Endothelial cell of umbilical vein (primary cell): Measurements from ENCODE around the gene ALG1L2. TPM values are rescaled to one million over a fixed set of nuclear protein-coding genes. Genes with fewer than 3 reads are reported as not detected.
"Not testable (repeated sequence)": the region's sequence is repeated elsewhere in the genome, so short reads cannot be mapped to it uniquely, and the experiment has no call there.

Experiments
- BruUV-seq: library from RNA; stranded (reverse); fragments of 400-500 nt; replicated peaks from 2 replicates; lab custom pipeline; 2021; lab: Mats Ljungman, UMichigan
- CTCF ChIA-PET: fragments of 300-600, 350-600 bp; sonication (Branson Sonifier 250); formaldehyde crosslinking; loops from one replicate; lab custom pipeline; 2021; ENCODE audit warnings: antibody characterized with exemption, inconsistent platforms; lab: Charles Lee
- POLR2A ChIA-PET: fragments of 300-600, 350-600 bp; sonication (Branson Sonifier 250); formaldehyde crosslinking; loops from one replicate; lab custom pipeline; 2021; ENCODE audit warnings: antibody characterized with exemption, inconsistent platforms; lab: Charles Lee
- DNase-seq: peaks from one replicate; pipeline ENCODE4 v3.0.0-alpha.2; 2011; ENCODE audit warnings: low read depth, low spot score
- FAIRE-seq: peaks from 2 replicates; lab custom pipeline; 2011; peaks lifted over from hg19 to GRCh38; lab: Jason Lieb, UNC
- H2AFZ ChIP-seq: 2 replicates; pipeline ENCODE4 v1.6.0; 2012; ENCODE audit warnings: low read depth, low read length, control low read depth, inconsistent platforms
- H3K27ac ChIP-seq: 2 replicates; pipeline ENCODE4 v1.5.1; 2011; ENCODE audit warnings: low read depth, mild to moderate bottlenecking, control low read depth, low read length, moderate library complexity; ENCODE audit not compliant: insufficient read depth
- H3K27me3 ChIP-seq, 2 experiments: 2 replicates each; pipeline versions ENCODE4 v1.6.0 to v1.6.1; 2011; ENCODE audit warnings: low read length in 2 of 2, mixed read lengths in 1 of 2; ENCODE audit not compliant: control insufficient read depth in 2 of 2, insufficient read depth in 2 of 2
- H3K36me3 ChIP-seq, 2 experiments: 2 replicates in 1 of 2; 3 replicates in 1 of 2; pipeline ENCODE4 v1.5.1; 2011; ENCODE audit warnings: low read length in 2 of 2, mild to moderate bottlenecking in 1 of 2, moderate library complexity in 1 of 2; ENCODE audit not compliant: control insufficient read depth in 2 of 2, insufficient read depth in 2 of 2; ENCODE audit errors: extremely low read depth in 1 of 2
- H3K4me1 ChIP-seq: 3 replicates; pipeline ENCODE4 v1.5.1; 2011; ENCODE audit warnings: mild to moderate bottlenecking, low read length; ENCODE audit not compliant: control insufficient read depth, insufficient read depth; ENCODE audit errors: extremely low read depth
- H3K4me2 ChIP-seq: 2 replicates; pipeline ENCODE4 v1.6.1; 2011; ENCODE audit warnings: low read length, control low read depth, mixed read lengths; ENCODE audit not compliant: insufficient read depth
- H3K4me3 ChIP-seq, 3 experiments: fragments of 200-600 bp in 1 of 3; sonication (generic), shearing (Covaris generic) in 1 of 3; replicated peaks in 1 of 3; 2 replicates each; pipeline ENCODE4 v1.5.1; 2011 to 2016; ENCODE audit warnings: control low read depth in 3 of 3, low read length in 3 of 3, mild to moderate bottlenecking in 2 of 3, inconsistent platforms in 1 of 3, low read depth in 1 of 3, moderate library complexity in 1 of 3; ENCODE audit not compliant: insufficient read depth in 1 of 3
- H3K79me2 ChIP-seq: 2 replicates; pipeline ENCODE4 v1.6.0; 2012; ENCODE audit warnings: low read length, inconsistent platforms; ENCODE audit not compliant: control insufficient read depth, insufficient read depth
- H3K9ac ChIP-seq: replicated peaks from 2 replicates; pipeline ENCODE3; 2011; ENCODE audit warnings: low read length, control low read depth; ENCODE audit not compliant: insufficient read depth; ENCODE audit errors: extremely low read depth
- H3K9me1 ChIP-seq: replicated peaks from 3 replicates; pipeline ENCODE4 v1.6.0; 2011; ENCODE audit warnings: mild to moderate bottlenecking, low read length; ENCODE audit not compliant: control insufficient read depth, insufficient read depth; ENCODE audit errors: extremely low read depth
- H3K9me3 ChIP-seq: replicated peaks from 2 replicates; pipeline ENCODE4 v1.5.1; 2012; ENCODE audit warnings: low read length, inconsistent platforms; ENCODE audit not compliant: control insufficient read depth, insufficient read depth
- H4K20me1 ChIP-seq: replicated peaks from 2 replicates; pipeline ENCODE3; 2011; ENCODE audit warnings: mild to moderate bottlenecking, low read length; ENCODE audit not compliant: control insufficient read depth, insufficient read depth; ENCODE audit errors: extremely low read depth
- EZH2 ChIP-seq: IDR thresholded peaks from 2 replicates; pipeline ENCODE4 v1.6.1; 2012; ENCODE audit warnings: borderline replicate concordance, low read depth, mild to moderate bottlenecking, moderate library complexity, low read length, inconsistent platforms; ENCODE audit not compliant: severe bottlenecking
- FOS ChIP-seq: IDR thresholded peaks from 2 replicates; pipeline ENCODE4 v1.6.1; 2011; ENCODE audit warnings: mild to moderate bottlenecking, low read length, moderate library complexity, borderline replicate concordance; ENCODE audit not compliant: insufficient read depth
- GATA2 ChIP-seq: IDR thresholded peaks from 2 replicates; pipeline ENCODE4 v1.7.0; 2011; ENCODE audit warnings: low read depth, mild to moderate bottlenecking, moderate library complexity, mixed read lengths, low read length; ENCODE audit not compliant: insufficient read length, insufficient read depth
- JUN ChIP-seq: IDR thresholded peaks from 2 replicates; pipeline ENCODE4 v1.6.1; 2011; ENCODE audit warnings: borderline replicate concordance, low read depth; ENCODE audit not compliant: insufficient read length, insufficient read depth
- MYC ChIP-seq: IDR thresholded peaks from one replicate; pipeline ENCODE4 v1.6.1; 2011; ENCODE audit warnings: mild to moderate bottlenecking, low read depth, low read length
- POLR2A ChIP-seq: IDR thresholded peaks from 2 replicates; pipeline ENCODE4 v1.6.1; 2012; ENCODE audit warnings: low read depth, mild to moderate bottlenecking, control low read depth, low read length
- POLR2AphosphoS5 ChIP-seq: IDR thresholded peaks from 2 replicates; pipeline ENCODE4 v1.6.1; 2012; ENCODE audit warnings: low read depth, mild to moderate bottlenecking, control low read depth, low read length, moderate library complexity; ENCODE audit not compliant: insufficient read depth
- dilution Hi-C: fragments of 300-500 bp; cut with MboI; formaldehyde crosslinking; loops from one replicate; pipeline ENCODE4 v1.15.0; 2019; ENCODE audit warnings: low sequenced_read_pairs; ENCODE audit not compliant: extremely low pct_ligation_motif_present
- intact Hi-C: fragments of 100-400 bp; cut with micrococcal nuclease; formaldehyde crosslinking; loops from one replicate; pipeline ENCODE4 v1.10.0; 2022
- polyA plus RNA-seq, 4 experiments: library from polyadenylated mRNA; depleted of rRNA in 3 of 4; stranded (reverse) in 3 of 4; unstranded in 1 of 4; fragments of >200 nt; gene quantifications; 2 replicates each; pipeline versions ENCODE4 v1.2.1 to v1.2.3, GENCODE V29; 2011 to 2012; ENCODE audit warnings: missing spikeins in 1 of 4
- total RNA-seq: library from RNA; stranded (reverse); gene quantifications from 2 replicates; pipeline ENCODE4 v1.2.3, GENCODE V29; 2021
- TF ChIP-seq, protein P1 (sequence below), 2 donors: IDR thresholded peaks; 1 replicate in 1 of 2; 2 replicates in 1 of 2; pipeline ENCODE4 v1.5.1; 2011; ENCODE audit warnings: low read length in 2 of 2, mild to moderate bottlenecking in 2 of 2, moderate library complexity in 2 of 2, control low read depth in 1 of 2, inconsistent platforms in 1 of 2, low read depth in 1 of 2; ENCODE audit not compliant: insufficient read depth in 1 of 2; ENCODE audit errors: extremely low read depth in 1 of 2
- TF ChIP-seq, protein P2 (sequence below): IDR thresholded peaks from 2 replicates; pipeline ENCODE4 v1.6.1; 2011; ENCODE audit not compliant: insufficient read depth, insufficient read length

The ALG1L2 gene
- total and polyA plus RNA-seq, 2 donors (not counting 3 experiments of a cell fraction or from before 2014, with no cell fraction given): not detected

DNA sequence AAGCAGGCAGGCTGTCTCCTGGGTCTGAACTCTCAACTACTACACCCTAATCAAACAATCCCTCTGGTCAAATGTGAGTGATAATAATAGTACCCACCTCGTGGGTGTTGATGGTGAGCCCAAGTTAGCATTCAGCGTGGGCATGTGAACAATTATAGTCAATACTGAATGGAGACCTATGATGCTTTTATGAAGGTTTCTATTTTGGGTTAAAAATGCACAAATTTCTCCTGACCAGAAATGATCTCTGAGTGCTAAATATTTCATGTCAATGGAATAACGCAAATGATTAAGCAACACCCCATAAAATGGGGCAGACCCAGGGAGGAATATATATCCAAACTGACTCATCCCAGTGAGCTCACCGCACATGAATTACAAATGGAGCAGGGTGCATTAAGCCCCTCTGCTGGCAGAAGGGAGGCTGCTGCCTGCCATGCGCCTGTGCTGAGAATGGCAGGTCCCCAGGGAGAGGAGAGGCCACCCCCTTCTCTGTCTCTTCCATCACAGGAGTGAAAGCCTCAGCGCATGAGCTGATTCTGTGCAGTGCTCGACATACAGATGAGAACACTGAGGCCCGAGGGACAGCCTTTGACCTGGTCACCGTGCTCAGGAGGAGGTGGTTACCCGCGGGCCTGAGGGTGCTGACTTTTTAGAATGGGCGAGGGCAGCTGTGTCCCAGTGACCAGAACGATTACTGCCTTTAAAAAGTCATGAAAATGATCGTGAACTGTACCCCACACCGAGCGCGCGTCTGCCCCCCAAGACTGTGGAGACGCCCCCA lies 28.9 kb downstream of the ALG1L2 start:
- Histone ChIP-seq H3K4me2 (peak overlapping the region; percentile 7), H3K4me3 (peak overlapping the region; percentile 38 to 62 (median 61)), H3K27ac (peak overlapping the region; percentile 15), H2AFZ (peak overlapping the region; percentile 61)
- H3K36me3 ChIP-seq, H3K9me1 ChIP-seq, H3K4me1 ChIP-seq, H3K9me3 ChIP-seq, H3K79me2 ChIP-seq, dilution Hi-C loops, H4K20me1 ChIP-seq, FAIRE-seq, H3K27me3 ChIP-seq, intact Hi-C loops, H3K9ac ChIP-seq: not testable (repeated sequence)
- BruUV-seq: TSS peak; percentile 68
- ChIA-PET CTCF (interaction anchor here (0.6 to 1.0 kb wide), 3 partner anchors 168 to 610 kb away, joined by 3 to 5 read pairs (median 3); no protein-coding TSS in a partner anchor), POLR2A (interaction anchor here (1.0 kb wide), 1 partner anchor 783 kb away, joined by 5 read pairs; the partner anchor contains the start of gene ATP2C1)
- peak; percentile 23 for DNase-seq

GRCh38 chr3:130111185-130111864 lies 29.7 kb downstream of the ALG1L2 start:
- no peaks in the 10 kb centered on the region for H3K9me3 ChIP-seq
- no peaks in the 10 kb centered on the region for H4K20me1 ChIP-seq
- dilution Hi-C loops (no loop called here), intact Hi-C loops (no loop called here)
- no TSS peak for BruUV-seq
- TF ChIP-seq EZH2: no peak
- TF ChIP-seq, protein P1, sequence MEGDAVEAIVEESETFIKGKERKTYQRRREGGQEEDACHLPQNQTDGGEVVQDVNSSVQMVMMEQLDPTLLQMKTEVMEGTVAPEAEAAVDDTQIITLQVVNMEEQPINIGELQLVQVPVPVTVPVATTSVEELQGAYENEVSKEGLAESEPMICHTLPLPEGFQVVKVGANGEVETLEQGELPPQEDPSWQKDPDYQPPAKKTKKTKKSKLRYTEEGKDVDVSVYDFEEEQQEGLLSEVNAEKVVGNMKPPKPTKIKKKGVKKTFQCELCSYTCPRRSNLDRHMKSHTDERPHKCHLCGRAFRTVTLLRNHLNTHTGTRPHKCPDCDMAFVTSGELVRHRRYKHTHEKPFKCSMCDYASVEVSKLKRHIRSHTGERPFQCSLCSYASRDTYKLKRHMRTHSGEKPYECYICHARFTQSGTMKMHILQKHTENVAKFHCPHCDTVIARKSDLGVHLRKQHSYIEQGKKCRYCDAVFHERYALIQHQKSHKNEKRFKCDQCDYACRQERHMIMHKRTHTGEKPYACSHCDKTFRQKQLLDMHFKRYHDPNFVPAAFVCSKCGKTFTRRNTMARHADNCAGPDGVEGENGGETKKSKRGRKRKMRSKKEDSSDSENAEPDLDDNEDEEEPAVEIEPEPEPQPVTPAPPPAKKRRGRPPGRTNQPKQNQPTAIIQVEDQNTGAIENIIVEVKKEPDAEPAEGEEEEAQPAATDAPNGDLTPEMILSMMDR (IDR thresholded peaks at IDR 0.05; ENCODE audit: extremely low read depth in 1 of 2, insufficient read depth in 1 of 2, low read depth in 1 of 2, low read length in 2 of 2): no peak
- no peak for TF ChIP-seq MYC
- no peak for TF ChIP-seq GATA2
- TF ChIP-seq, protein P2, sequence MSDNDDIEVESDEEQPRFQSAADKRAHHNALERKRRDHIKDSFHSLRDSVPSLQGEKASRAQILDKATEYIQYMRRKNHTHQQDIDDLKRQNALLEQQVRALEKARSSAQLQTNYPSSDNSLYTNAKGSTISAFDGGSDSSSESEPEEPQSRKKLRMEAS: no peak
- no peak for TF ChIP-seq JUN
- TF ChIP-seq POLR2AphosphoS5: peak; percentile 79
- TF ChIP-seq POLR2A: peak; percentile 65
- TF ChIP-seq FOS: no peak
- H3K27me3 ChIP-seq: no peaks in the 10 kb centered on the region
- H3K27ac ChIP-seq: peak overlapping the region; percentile 65
- peak overlapping the region; percentile 38 to 62 (median 61) for H3K4me3 ChIP-seq
- H3K4me1 ChIP-seq: peaks cover 4% of the 10 kb centered on the region
- POLR2A ChIA-PET: interaction anchor here (0.6 to 1.0 kb wide), 2 partner anchors 30 to 783 kb away, joined by 3 to 5 read pairs; partner anchors contain the start of genes ALG1L2 and ATP2C1
- H2AFZ ChIP-seq: peak overlapping the region; percentile 61
- H3K9me1 ChIP-seq: no peaks in the 10 kb centered on the region
- peak overlapping the region; percentile 7 for H3K4me2 ChIP-seq
- no peaks in the 10 kb centered on the region for H3K36me3 ChIP-seq
- CTCF ChIA-PET: interaction anchor here (0.5 to 1.0 kb wide), 2 partner anchors 165 to 169 kb away, joined by 3 to 5 read pairs; no protein-coding TSS in a partner anchor
- DNase-seq (peak; percentile 98), FAIRE-seq (peak; percentile 92)
- H3K79me2 ChIP-seq: peaks cover 2% of the 10 kb centered on the region
- H3K9ac ChIP-seq: no peak overlapping the region
